Gastroesophageal sphincter (tissue), 4 donors: ENCODE data around the gene TMEM168. TPM values are rescaled to one million over a fixed set of nuclear protein-coding genes. Genes with fewer than 3 reads are reported as not detected.
"Not testable (repeated sequence)": the region's sequence is repeated elsewhere in the genome, so short reads cannot be mapped to it uniquely, and the experiment has no call there.

Experiments used
- ATAC-seq: fragments of 150-250 bp; one replicate; pipeline ENCODE4 v1.9.1; 2016; ENCODE audit warnings: mild to moderate bottlenecking, moderate library complexity
- H3K27ac ChIP-seq, 4 donors: fragments of 200-600 bp; sonication (generic) in 3 of 4; 1 replicate in 3 of 4; 2 replicates in 1 of 4; pipeline ENCODE4 v1.5.1; 2016 to 2019
- H3K27me3 ChIP-seq: fragments of 200-600 bp; sonication (generic); one replicate; pipeline ENCODE4 v1.5.1; 2019
- H3K36me3 ChIP-seq, 2 donors: fragments of 200-600 bp; sonication (generic); one replicate each; pipeline ENCODE4 v1.5.1; 2019; ENCODE audit warnings: control low read depth in 1 of 2
- H3K4me1 ChIP-seq, 3 donors: fragments of 200-600 bp; sonication (generic); 1 replicate in 2 of 3; 2 replicates in 1 of 3; pipeline ENCODE4 v1.5.1; 2016 to 2019; ENCODE audit warnings: control low read depth in 2 of 3
- H3K4me3 ChIP-seq, 2 donors: fragments of 200-600 bp; sonication (generic); one replicate each; pipeline ENCODE4 v1.5.1; 2019; ENCODE audit warnings: mild to moderate bottlenecking in 1 of 2, moderate library complexity in 1 of 2
- H3K9me3 ChIP-seq, 3 donors: fragments of 200-600 bp; sonication (generic); one replicate each; pipeline ENCODE4 v1.5.1; 2017 to 2019; ENCODE audit warnings: control low read depth in 2 of 3
- CTCF ChIP-seq, 4 experiments: fragments of 200-600 bp in 2 of 4; fragments of 450-650 bp in 2 of 4; sonication (generic) in 1 of 4; IDR thresholded peaks; one replicate each; pipeline ENCODE4 v1.5.1; 2017 to 2019; ENCODE audit warnings: antibody characterized with exemption in 4 of 4, mild to moderate bottlenecking in 2 of 4, moderate library complexity in 2 of 4
- EP300 ChIP-seq: sonication (generic); formaldehyde crosslinking; IDR thresholded peaks from one replicate; pipeline ENCODE4 v1.6.1; 2017; ENCODE audit warnings: antibody characterized with exemption, mild to moderate bottlenecking
- POLR2A ChIP-seq, 2 donors: fragments of 450-650 bp; IDR thresholded peaks; one replicate each; pipeline ENCODE4 v1.6.1; 2017; ENCODE audit warnings: antibody characterized with exemption in 2 of 2, mild to moderate bottlenecking in 2 of 2, moderate library complexity in 1 of 2
- POLR2AphosphoS5 ChIP-seq: sonication (generic); formaldehyde crosslinking; IDR thresholded peaks from one replicate; pipeline ENCODE4 v1.6.1; 2017; ENCODE audit warnings: antibody characterized with exemption
- whole genome bisulfite sequencing, 2 donors: methylation state at CpG; one replicate each; pipeline ENCODE4 v1.1.5; 2018; ENCODE audit warnings: low coverage in 1 of 2; 5-methylcytosine and 5-hydroxymethylcytosine counted together
- total RNA-seq, 4 donors: library from RNA; depleted of rRNA; stranded (reverse); fragments of >200 nt; gene quantifications; one replicate each; pipeline ENCODE4 v1.1.0, GENCODE V29; 2016

Gene TMEM168
- total RNA-seq, 4 donors from 2014 or later, result 11.4 to 23.7 (median 19.0) TPM

DNA sequence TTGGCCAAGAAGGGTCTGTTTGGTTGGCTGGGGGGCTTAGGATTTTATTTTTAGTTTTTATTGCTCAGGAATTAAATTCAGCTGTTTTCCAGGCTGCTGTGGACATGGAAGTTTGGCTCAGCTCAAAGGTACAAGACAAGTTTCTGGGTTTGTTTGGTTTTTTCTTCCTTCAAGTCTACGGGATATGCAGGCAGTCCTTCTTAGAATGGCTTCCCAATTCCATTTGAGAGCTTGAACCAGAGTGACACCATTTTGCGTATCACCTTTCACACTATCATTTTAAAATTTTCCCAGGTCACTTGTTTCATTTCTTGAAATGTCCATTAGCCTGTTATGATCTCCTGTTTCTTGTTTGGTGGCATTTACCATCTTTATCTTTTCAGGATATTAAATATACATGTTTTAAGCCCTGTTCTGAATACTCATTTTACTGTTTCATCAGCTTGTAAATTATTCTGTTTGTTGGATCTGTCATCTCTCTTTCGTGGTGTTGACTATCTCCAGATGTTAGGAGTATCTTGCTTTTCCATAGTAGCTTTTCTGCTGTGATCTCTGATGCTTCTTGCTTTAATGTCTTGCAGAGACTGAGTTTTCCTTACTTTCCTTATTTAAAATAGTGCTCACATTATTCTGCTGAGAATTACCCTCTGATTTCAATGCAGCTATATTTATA lies 9.4 kb upstream of the TMEM168 start:
- Histone ChIP-seq H3K36me3 (no peaks in the 10 kb centered on the region), H3K27me3 (no peaks in the 10 kb centered on the region), H3K27ac (no peak overlapping the region), H3K9me3 (no peaks in the 10 kb centered on the region), H3K4me3 (no peak overlapping the region), H3K4me1 (no peaks in the 10 kb centered on the region)
- TF ChIP-seq EP300 (no peak), POLR2A (IDR thresholded peaks at IDR 0.05) (no peak), CTCF (IDR thresholded peaks at IDR 0.05) (no peak), POLR2AphosphoS5 (no peak)
- WGBS, 2 donors, result 30 to 38% methylated on average over 3 of the region's 3 CpGs
- no peak for ATAC-seq

GRCh38 chr7:112798274-112799159 lies 8.3 kb upstream of the TMEM168 start:
- Histone ChIP-seq H3K27ac (no peak overlapping the region), H3K9me3 (no peaks in the 10 kb centered on the region), H3K4me1 (no peaks in the 10 kb centered on the region), H3K27me3 (no peaks in the 10 kb centered on the region), H3K4me3 (no peak overlapping the region), H3K36me3 (no peaks in the 10 kb centered on the region)
- TF ChIP-seq POLR2A (IDR thresholded peaks at IDR 0.05), result no peak
- TF ChIP-seq POLR2AphosphoS5, result no peak
- no peak for TF ChIP-seq EP300
- TF ChIP-seq CTCF (IDR thresholded peaks at IDR 0.05), result no peak
- ATAC-seq, result no peak
- 60 to 79% methylated on average over 1 to 2 of the region's 2 CpGs for WGBS, 2 donors

DNA sequence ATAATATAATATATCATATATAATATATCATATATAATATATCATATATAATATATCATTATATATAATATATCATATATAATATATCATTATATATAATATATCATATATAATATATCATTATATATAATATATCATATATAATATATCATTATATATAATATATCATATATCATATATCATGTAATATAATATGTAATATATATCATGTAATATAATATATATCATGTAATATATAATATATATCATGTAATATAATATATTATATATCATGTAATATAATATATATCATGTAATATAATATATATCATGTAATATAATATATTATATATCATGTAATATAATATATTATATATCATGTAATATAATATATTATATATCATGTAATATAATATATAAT lies 6.4 kb upstream of the TMEM168 start:
- H3K36me3 ChIP-seq, H3K4me3 ChIP-seq, H3K4me1 ChIP-seq, H3K27me3 ChIP-seq, H3K27ac ChIP-seq, H3K9me3 ChIP-seq, ATAC-seq: not testable (repeated sequence)

GRCh38 chr7:112792441-112792840 lies 2.2 kb upstream of the TMEM168 start:
- WGBS, 2 donors, result 78 to 93% methylated on average over 3 of the region's 3 CpGs
- Histone ChIP-seq H3K27me3 (no peaks in the 10 kb centered on the region), H3K4me3 (no peak overlapping the region), H3K27ac (no peak overlapping the region), H3K9me3 (no peaks in the 10 kb centered on the region), H3K4me1 (peaks cover 0 to 21% (median 12%) of the 10 kb centered on the region in 3 donors), H3K36me3 (no peaks in the 10 kb centered on the region)
- ATAC-seq, result no peak
- no peak for TF ChIP-seq POLR2AphosphoS5
- no peak for TF ChIP-seq POLR2A (IDR thresholded peaks at IDR 0.05)
- TF ChIP-seq EP300, result no peak
- no peak for TF ChIP-seq CTCF (IDR thresholded peaks at IDR 0.05)

GRCh38 chr7:112791465-112792168 lies 1.4 kb upstream of the TMEM168 start:
- peaks cover 0 to 21% (median 12%) of the 10 kb centered on the region in 3 donors for H3K4me1 ChIP-seq
- H3K4me3 ChIP-seq, result no peak overlapping the region
- WGBS, 2 donors, result 95 to 100% methylated on average over 5 to 8 of the region's 15 CpGs
- no peaks in the 10 kb centered on the region for H3K27me3 ChIP-seq
- TF ChIP-seq CTCF (IDR thresholded peaks at IDR 0.05) (no peak), EP300 (no peak), POLR2AphosphoS5 (no peak), POLR2A (IDR thresholded peaks at IDR 0.05) (no peak)
- no peak overlapping the region for H3K27ac ChIP-seq
- no peaks in the 10 kb centered on the region for H3K36me3 ChIP-seq
- no peaks in the 10 kb centered on the region for H3K9me3 ChIP-seq
- no peak for ATAC-seq
